Measurements from ENCODE around the gene TENT5C.

The TENT5C gene

GRCh38 chr1:117673405-117673804 is 67.6 kb downstream of the TENT5C start:
- Histone ChIP-seq H2AK5ac (ENCODE audit: low read depth, low read length) (no peak overlapping the region), H3K14ac (ENCODE audit: low read length) (no peak overlapping the region), H2BK120ac (ENCODE audit: low read depth, low read length) (no peak overlapping the region), H3K4me2 (ENCODE audit: insufficient read depth, low read length, poor library complexity, severe bottlenecking) (no peak overlapping the region), H3K18ac (ENCODE audit: low read length) (no peak overlapping the region), H3K4me1 (ENCODE audit: control insufficient read depth in 2 of 2, insufficient read depth in 1 of 2, low read depth in 1 of 2, low read length in 2 of 2) (peaks cover 0 to 2% of the 10 kb centered on the region in 2 donors), H2BK15ac (ENCODE audit: low read length) (no peak overlapping the region), H3K9ac (ENCODE audit: low read depth, low read length, poor library complexity) (no peak overlapping the region), H3K4me3 (ENCODE audit: low read length in 2 of 2) (no peak overlapping the region), H3K23ac (ENCODE audit: low read depth, low read length, poor library complexity) (no peak overlapping the region), H3K9me3 (replicated peaks in 1 of 2; ENCODE audit: control insufficient read depth in 2 of 2, insufficient read depth in 1 of 2, low read depth in 1 of 2, low read length in 2 of 2) (no peaks in the 10 kb centered on the region), H3K79me1 (ENCODE audit: low read depth, low read length) (no peaks in the 10 kb centered on the region), H2BK5ac (ENCODE audit: low read length) (no peak overlapping the region), H4K8ac (ENCODE audit: low read depth, low read length) (no peak overlapping the region), H3K27me3 (ENCODE audit: control insufficient read depth in 3 of 3, insufficient read depth in 3 of 3, low read depth in 1 of 3, low read length in 3 of 3) (peaks cover 0 to 6% (median 0%) of the 10 kb centered on the region in 3 experiments), H3K27ac (replicated peaks; ENCODE audit: low read length) (no peak overlapping the region), H3K4ac (ENCODE audit: low read length) (no peak overlapping the region), H2AFZ (ENCODE audit: low read length) (no peak overlapping the region), H2BK12ac (ENCODE audit: low read length) (no peak overlapping the region), H4K91ac (ENCODE audit: low read depth, low read length, poor library complexity) (no peak overlapping the region), H3K36me3 (replicated peaks in 1 of 2; ENCODE audit: control insufficient read depth in 2 of 2, insufficient read depth in 2 of 2, low read length in 2 of 2) (no peaks in the 10 kb centered on the region)
- no CpG with 5 or more reads among the region's 2 CpGs for WGBS, 2 donors (ENCODE audit: extremely low coverage in 2 of 2, insufficient read length in 2 of 2, insufficient replicate concordance in 1 of 2)
- DNase-seq (ENCODE audit: low spot score), result no peak

- DNase-seq (ENCODE audit: low spot score), result no peak
- Histone ChIP-seq H3K4me2 (ENCODE audit: insufficient read depth, low read length, poor library complexity, severe bottlenecking) (no peak overlapping the region), H3K79me1 (ENCODE audit: low read depth, low read length) (no peaks in the 10 kb centered on the region)
Observed at GRCh38 chr1:117674521-117675400, 68.9 kb downstream of the TENT5C start.

DNA sequence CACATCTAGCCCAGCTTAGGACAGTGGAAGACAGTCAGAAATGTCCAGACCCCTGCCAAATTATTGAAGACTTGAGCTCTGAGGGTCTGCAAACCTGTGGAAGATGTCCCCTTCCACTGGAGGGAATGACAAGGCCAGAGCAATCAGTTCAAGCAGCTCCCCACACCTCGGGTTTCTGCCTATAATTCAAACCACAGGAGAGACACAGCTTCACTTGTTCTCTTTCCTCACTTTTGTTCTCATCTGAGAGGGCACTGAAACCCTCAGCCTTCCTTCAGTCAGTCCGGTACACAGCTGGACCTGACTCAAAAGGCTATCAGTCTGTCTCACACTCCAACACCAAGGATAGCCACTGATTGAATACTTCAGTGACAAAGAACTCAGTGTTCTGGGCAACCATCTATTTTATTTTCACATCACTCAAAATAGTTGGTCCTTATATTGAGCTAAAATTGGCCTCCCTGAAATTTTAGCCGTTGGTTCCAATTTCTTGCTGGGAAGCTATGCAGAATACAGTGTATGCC is 70.1 kb downstream of the TENT5C start:
- Histone ChIP-seq H2BK120ac (ENCODE audit: low read depth, low read length) (no peak overlapping the region), H4K91ac (ENCODE audit: low read depth, low read length, poor library complexity) (no peak overlapping the region), H2BK12ac (ENCODE audit: low read length) (no peak overlapping the region), H3K4me3 (ENCODE audit: low read length in 2 of 2) (no peak overlapping the region), H3K36me3 (replicated peaks in 1 of 2; ENCODE audit: control insufficient read depth in 2 of 2, insufficient read depth in 2 of 2, low read length in 2 of 2) (no peaks in the 10 kb centered on the region), H3K4me1 (ENCODE audit: control insufficient read depth in 2 of 2, insufficient read depth in 1 of 2, low read depth in 1 of 2, low read length in 2 of 2) (peaks cover 0 to 2% of the 10 kb centered on the region in 2 donors), H2BK5ac (ENCODE audit: low read length) (no peak overlapping the region), H3K14ac (ENCODE audit: low read length) (no peak overlapping the region), H3K9me3 (replicated peaks in 1 of 2; ENCODE audit: control insufficient read depth in 2 of 2, insufficient read depth in 1 of 2, low read depth in 1 of 2, low read length in 2 of 2) (no peaks in the 10 kb centered on the region), H3K23ac (ENCODE audit: low read depth, low read length, poor library complexity) (no peak overlapping the region), H2AK5ac (ENCODE audit: low read depth, low read length) (no peak overlapping the region), H3K18ac (ENCODE audit: low read length) (no peak overlapping the region), H3K4ac (ENCODE audit: low read length) (no peak overlapping the region), H3K27ac (replicated peaks; ENCODE audit: low read length) (no peak overlapping the region), H4K8ac (ENCODE audit: low read depth, low read length) (no peak overlapping the region), H3K9ac (ENCODE audit: low read depth, low read length, poor library complexity) (no peak overlapping the region), H2AFZ (ENCODE audit: low read length) (no peak overlapping the region), H3K4me2 (ENCODE audit: insufficient read depth, low read length, poor library complexity, severe bottlenecking) (no peak overlapping the region), H2BK15ac (ENCODE audit: low read length) (no peak overlapping the region), H3K79me1 (ENCODE audit: low read depth, low read length) (no peaks in the 10 kb centered on the region), H3K27me3 (ENCODE audit: control insufficient read depth in 3 of 3, insufficient read depth in 3 of 3, low read depth in 1 of 3, low read length in 3 of 3) (peaks cover 0 to 6% (median 0%) of the 10 kb centered on the region in 3 experiments)
- WGBS, 2 donors (ENCODE audit: extremely low coverage in 2 of 2, insufficient read length in 2 of 2, insufficient replicate concordance in 1 of 2), result no CpG with 5 or more reads among the region's 3 CpGs
- no peak for DNase-seq (ENCODE audit: low spot score)

More at GRCh38 chr1:117674521-117675400, 68.9 kb downstream of the TENT5C start:
- Histone ChIP-seq H2AK5ac (ENCODE audit: low read depth, low read length) (no peak overlapping the region), H3K4me1 (ENCODE audit: control insufficient read depth in 2 of 2, insufficient read depth in 1 of 2, low read depth in 1 of 2, low read length in 2 of 2) (peaks cover 0 to 2% of the 10 kb centered on the region in 2 donors), H3K4me3 (ENCODE audit: low read length in 2 of 2) (no peak overlapping the region), H3K23ac (ENCODE audit: low read depth, low read length, poor library complexity) (no peak overlapping the region), H3K14ac (ENCODE audit: low read length) (no peak overlapping the region), H3K27me3 (ENCODE audit: control insufficient read depth in 3 of 3, insufficient read depth in 3 of 3, low read depth in 1 of 3, low read length in 3 of 3) (peaks cover 0 to 6% (median 0%) of the 10 kb centered on the region in 3 experiments), H3K4ac (ENCODE audit: low read length) (no peak overlapping the region), H3K9me3 (replicated peaks in 1 of 2; ENCODE audit: control insufficient read depth in 2 of 2, insufficient read depth in 1 of 2, low read depth in 1 of 2, low read length in 2 of 2) (no peaks in the 10 kb centered on the region), H3K36me3 (replicated peaks in 1 of 2; ENCODE audit: control insufficient read depth in 2 of 2, insufficient read depth in 2 of 2, low read length in 2 of 2) (no peaks in the 10 kb centered on the region), H3K27ac (replicated peaks; ENCODE audit: low read length) (no peak overlapping the region), H3K9ac (ENCODE audit: low read depth, low read length, poor library complexity) (no peak overlapping the region), H2BK120ac (ENCODE audit: low read depth, low read length) (no peak overlapping the region), H2BK12ac (ENCODE audit: low read length) (no peak overlapping the region), H4K8ac (ENCODE audit: low read depth, low read length) (no peak overlapping the region), H3K18ac (ENCODE audit: low read length) (no peak overlapping the region), H2BK15ac (ENCODE audit: low read length) (no peak overlapping the region), H4K91ac (ENCODE audit: low read depth, low read length, poor library complexity) (no peak overlapping the region), H2AFZ (ENCODE audit: low read length) (no peak overlapping the region), H2BK5ac (ENCODE audit: low read length) (no peak overlapping the region)
- WGBS, 2 donors (ENCODE audit: extremely low coverage in 2 of 2, insufficient read length in 2 of 2, insufficient replicate concordance in 1 of 2), result no CpG with 5 or more reads among the region's 10 CpGs

DNA sequence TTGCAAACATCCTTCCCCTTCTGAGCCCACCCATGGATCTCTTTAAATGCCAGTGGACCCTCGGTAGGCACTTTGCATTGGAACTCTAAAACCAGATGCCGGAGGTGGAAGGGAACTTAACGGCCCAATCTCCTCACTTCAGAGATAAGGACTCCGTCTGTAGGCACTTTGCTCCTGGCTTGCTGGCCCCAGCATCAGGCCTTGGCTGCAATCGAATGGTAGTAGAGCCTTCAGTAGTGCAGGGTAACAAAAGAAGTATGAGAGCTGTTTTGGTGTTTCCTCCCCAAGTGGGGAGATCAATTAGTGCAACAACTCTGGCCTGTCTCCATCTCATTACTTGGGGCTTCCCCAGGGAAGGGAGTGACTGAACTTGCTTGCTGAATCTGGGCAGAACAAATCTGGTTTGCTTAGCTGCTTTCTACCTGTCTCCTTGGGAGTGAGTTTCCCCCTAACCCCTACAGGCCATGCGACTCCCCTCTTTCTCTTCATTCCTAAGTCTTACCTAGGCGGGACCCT is 70.8 kb downstream of the TENT5C start:
- H2AK5ac ChIP-seq (ENCODE audit: low read depth, low read length), result no peak overlapping the region
- peaks cover 0 to 6% (median 0%) of the 10 kb centered on the region in 3 experiments for H3K27me3 ChIP-seq (ENCODE audit: control insufficient read depth in 3 of 3, insufficient read depth in 3 of 3, low read depth in 1 of 3, low read length in 3 of 3)
- H3K23ac ChIP-seq (ENCODE audit: low read depth, low read length, poor library complexity), result no peak overlapping the region
- no peak overlapping the region for H2AFZ ChIP-seq (ENCODE audit: low read length)
- no peak for DNase-seq (ENCODE audit: low spot score)
- H3K9me3 ChIP-seq (replicated peaks in 1 of 2; ENCODE audit: control insufficient read depth in 2 of 2, insufficient read depth in 1 of 2, low read depth in 1 of 2, low read length in 2 of 2), result no peaks in the 10 kb centered on the region
- no CpG with 5 or more reads among the region's 7 CpGs for WGBS, 2 donors (ENCODE audit: extremely low coverage in 2 of 2, insufficient read length in 2 of 2, insufficient replicate concordance in 1 of 2)
- H2BK12ac ChIP-seq (ENCODE audit: low read length), result no peak overlapping the region
- H2BK15ac ChIP-seq (ENCODE audit: low read length), result no peak overlapping the region
- H3K4me3 ChIP-seq (ENCODE audit: low read length in 2 of 2), result no peak overlapping the region
- H3K27ac ChIP-seq (replicated peaks; ENCODE audit: low read length), result no peak overlapping the region
- H3K36me3 ChIP-seq (replicated peaks in 1 of 2; ENCODE audit: control insufficient read depth in 2 of 2, insufficient read depth in 2 of 2, low read length in 2 of 2), result no peaks in the 10 kb centered on the region
- no peak overlapping the region for H4K8ac ChIP-seq (ENCODE audit: low read depth, low read length)
- H4K91ac ChIP-seq (ENCODE audit: low read depth, low read length, poor library complexity), result no peak overlapping the region
- H3K4ac ChIP-seq (ENCODE audit: low read length), result no peak overlapping the region
- no peak overlapping the region for H3K18ac ChIP-seq (ENCODE audit: low read length)
- H3K79me1 ChIP-seq (ENCODE audit: low read depth, low read length), result no peaks in the 10 kb centered on the region
- no peak overlapping the region for H3K4me2 ChIP-seq (ENCODE audit: insufficient read depth, low read length, poor library complexity, severe bottlenecking)
- H2BK120ac ChIP-seq (ENCODE audit: low read depth, low read length), result no peak overlapping the region
- H3K14ac ChIP-seq (ENCODE audit: low read length), result no peak overlapping the region
- peaks cover 0 to 2% of the 10 kb centered on the region in 2 donors for H3K4me1 ChIP-seq (ENCODE audit: control insufficient read depth in 2 of 2, insufficient read depth in 1 of 2, low read depth in 1 of 2, low read length in 2 of 2)
- no peak overlapping the region for H2BK5ac ChIP-seq (ENCODE audit: low read length)
- no peak overlapping the region for H3K9ac ChIP-seq (ENCODE audit: low read depth, low read length, poor library complexity)

Measured in neuronal stem cell (in vitro differentiated cells).